Right atrium auricular region (tissue), 2 donors: Measurements from ENCODE around the gene TUBGCP6. TPM values are rescaled to one million over a fixed set of nuclear protein-coding genes. Genes with fewer than 3 reads are reported as not detected.

Experiments used
- DNase-seq: peaks from one replicate; pipeline ENCODE4 v3.0.0-alpha.2; 2019; ENCODE audit warnings: low spot score
- H3K27ac ChIP-seq, 2 donors: fragments of 200-600 bp; sonication (generic); 1 replicate in 1 of 2; 2 replicates in 1 of 2; pipeline ENCODE4 v1.5.1; 2016 to 2019
- H3K27me3 ChIP-seq, 2 donors: fragments of 200-600 bp; sonication (generic); one replicate each; pipeline versions ENCODE4 v1.5.1 to v1.6.0; 2017 to 2019
- H3K36me3 ChIP-seq: fragments of 200-600 bp; sonication (generic); one replicate; pipeline ENCODE4 v1.5.1; 2016
- H3K4me1 ChIP-seq, 2 donors: fragments of 200-600 bp; sonication (generic); one replicate each; pipeline versions ENCODE4 v1.5.1 to v1.6.0; 2017 to 2019
- H3K4me3 ChIP-seq, 2 donors: fragments of 200-600 bp; sonication (generic); 1 replicate in 1 of 2; 2 replicates in 1 of 2; pipeline ENCODE4 v1.5.1; 2017 to 2019; ENCODE audit warnings: mild to moderate bottlenecking in 1 of 2, moderate library complexity in 1 of 2
- H3K9me3 ChIP-seq, 2 donors: fragments of 200-600 bp; sonication (generic); one replicate each; pipeline ENCODE4 v1.5.1; 2019
- CTCF ChIP-seq, 2 donors: fragments of 200-600 bp; sonication (generic); IDR thresholded peaks; one replicate each; pipeline ENCODE4 v1.5.1; 2019; ENCODE audit warnings: antibody characterized with exemption in 2 of 2
- total RNA-seq, 2 donors: library from RNA; depleted of rRNA; stranded (reverse); fragments of >200 nt; gene quantifications; one replicate each; pipeline ENCODE4 v1.1.0, GENCODE V29; 2016

Gene TUBGCP6
- total RNA-seq, 2 donors from 2014 or later, result 19.5 to 22.1 TPM

- no peak for TF ChIP-seq CTCF (IDR thresholded peaks at IDR 0.05)
- Histone ChIP-seq H3K9me3 (no peaks in the 10 kb centered on the region), H3K36me3 (no peaks in the 10 kb centered on the region), H3K4me1 (peaks cover 0 to 55% of the 10 kb centered on the region in 2 donors), H3K4me3 (no peak overlapping the region), H3K27me3 (no peaks in the 10 kb centered on the region), H3K27ac (no peak overlapping the region)
- DNase-seq, result no peak
Measured at GRCh38 chr22:50262973-50263617, 18.3 kb upstream of the TUBGCP6 start.

GRCh38 chr22:50262460-50262911 is 17.7 kb upstream of the TUBGCP6 start:
- H3K4me1 ChIP-seq, result peaks cover 0 to 55% of the 10 kb centered on the region in 2 donors
- no peaks in the 10 kb centered on the region for H3K9me3 ChIP-seq
- H3K27ac ChIP-seq, result no peak overlapping the region
- H3K4me3 ChIP-seq, result no peak overlapping the region
- no peak for DNase-seq
- no peaks in the 10 kb centered on the region for H3K36me3 ChIP-seq
- no peak for TF ChIP-seq CTCF (IDR thresholded peaks at IDR 0.05)
- no peaks in the 10 kb centered on the region for H3K27me3 ChIP-seq

DNA sequence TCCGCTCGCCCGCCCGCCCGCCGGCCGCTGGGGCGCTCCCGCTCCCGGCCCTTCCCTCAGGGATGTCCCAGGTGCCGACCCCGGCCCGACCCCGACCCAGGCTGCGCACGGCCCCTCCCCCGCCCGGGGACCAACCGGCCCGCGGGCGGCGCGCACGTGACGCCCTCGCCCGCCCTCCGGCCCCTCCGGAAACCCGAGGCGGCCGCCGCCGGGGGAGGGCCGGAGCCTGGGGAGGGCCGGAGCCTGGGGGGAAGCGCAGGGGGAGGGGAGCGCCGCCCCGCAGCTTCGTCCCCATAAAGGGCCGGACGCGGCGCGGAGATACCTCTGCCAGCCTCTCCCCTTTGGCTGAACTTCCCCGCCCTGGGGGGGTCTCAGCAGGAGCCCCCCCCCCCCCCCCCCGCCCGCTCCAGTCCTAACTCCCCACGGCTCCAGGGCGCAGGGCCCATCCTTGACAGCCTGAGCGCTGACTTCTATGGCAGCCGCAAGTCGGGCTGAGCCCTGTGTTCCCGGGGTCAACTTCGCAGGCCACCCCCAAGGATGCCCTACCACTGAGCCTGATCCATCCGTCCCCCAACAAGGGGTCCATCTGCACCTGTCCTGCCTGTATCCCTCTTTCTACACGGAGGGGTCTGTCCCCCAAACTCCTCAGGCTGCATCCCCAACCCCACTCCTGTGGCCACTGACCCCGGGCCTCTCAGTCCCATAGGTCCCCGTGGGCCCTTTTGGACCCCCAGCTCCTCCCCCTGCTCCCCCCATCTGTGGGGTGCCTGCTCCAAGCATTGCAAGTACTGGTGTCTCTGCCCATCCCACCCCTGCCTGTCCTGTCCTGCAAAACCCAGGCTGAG is 17.0 kb upstream of the TUBGCP6 start, which contains the start of gene MAPK12:
TSS of gene MAPK12 (minus strand) at position 69 of the 845 bp plus-strand sequence. CDS start 174 bp downstream, outside the sequence.
- no peak for DNase-seq
- Histone ChIP-seq H3K27ac (peak within 1 kb of the TSS; percentile 56 to 64), H3K36me3 (no peaks in the 10 kb centered on the region), H3K9me3 (no peaks in the 10 kb centered on the region), H3K4me3 (peak within 1 kb of the TSS; percentile 40 to 57), H3K4me1 (peaks cover 0 to 54% of the 10 kb centered on the region in 2 donors), H3K27me3 (no peaks in the 10 kb centered on the region)
- TF ChIP-seq CTCF (IDR thresholded peaks at IDR 0.05), result no peak

- Histone ChIP-seq H3K36me3 (no peaks in the 10 kb centered on the region), H3K4me3 (peak overlapping the region; percentile 40 to 57), H3K27me3 (no peaks in the 10 kb centered on the region), H3K27ac (peak overlapping the region; percentile 56 to 64), H3K4me1 (peaks cover 0 to 52% of the 10 kb centered on the region in 2 donors), H3K9me3 (no peaks in the 10 kb centered on the region)
- no peak for TF ChIP-seq CTCF (IDR thresholded peaks at IDR 0.05)
- DNase-seq, result no peak
Measured at GRCh38 chr22:50260801-50261614, 16.2 kb upstream of the TUBGCP6 start.

- Histone ChIP-seq H3K27me3 (no peaks in the 10 kb centered on the region), H3K27ac (peak overlapping the region; percentile 56 to 64), H3K4me1 (peaks cover 0 to 52% of the 10 kb centered on the region in 2 donors), H3K4me3 (peak overlapping the region; percentile 40 to 57), H3K9me3 (no peaks in the 10 kb centered on the region), H3K36me3 (no peaks in the 10 kb centered on the region)
- TF ChIP-seq CTCF (IDR thresholded peaks at IDR 0.05), result no peak
- DNase-seq, result no peak
Measured at GRCh38 chr22:50260434-50260800, 15.6 kb upstream of the TUBGCP6 start.
